K562 (cell line): ENCODE data around the gene DDOST. TPM values are rescaled to one million over a fixed set of nuclear protein-coding genes. Genes with fewer than 3 reads are reported as not detected.

Experiments used
- ATAC-seq: fragments of 200-7000 bp; cut with Tn5 transposase; 3 replicates; pipeline ENCODE4 v1.9.1; 2020; ENCODE audit warnings: moderate library complexity
- BruUV-seq: library from RNA; stranded (reverse); fragments of 400-500 nt; replicated peaks from 2 replicates; lab custom pipeline; 2021; lab: Mats Ljungman, UMichigan
- CTCF ChIA-PET: fragments of 300-600 bp; formaldehyde crosslinking; extraction: SDS; loops from one replicate; lab custom pipeline; 2021; ENCODE audit warnings: low intra/inter-chr PET ratio; lab: Yijun Ruan, JAX
- POLR2A ChIA-PET: fragments of 300-600, 350-650 bp; sonication (Branson Sonifier 250); formaldehyde crosslinking; extraction: SDS; loops from one replicate; lab custom pipeline; 2021; ENCODE audit warnings: antibody characterized with exemption, inconsistent platforms; lab: Yijun Ruan, JAX
- DNase-seq, 4 experiments: peaks; one replicate each; pipeline versions ENCODE4 v3.0.0 to v3.0.0-alpha.2; 2011 to 2018; ENCODE audit warnings: low spot score in 3 of 4, mixed read lengths in 3 of 4; ENCODE audit errors: extremely low read depth in 1 of 4
- FAIRE-seq: peaks from 2 replicates; lab custom pipeline; 2011; peaks lifted over from hg19 to GRCh38; lab: Jason Lieb, UNC
- H2AFZ ChIP-seq: 2 replicates; pipeline ENCODE4 v1.6.0; 2011; ENCODE audit warnings: low read depth, low read length, control low read depth, inconsistent platforms
- H3K27ac ChIP-seq: fragments of 200-600 bp; 3 replicates; pipeline ENCODE4 v1.8.0; 2011; ENCODE audit warnings: low read depth, mild to moderate bottlenecking, control low read depth, inconsistent platforms, low read length, moderate library complexity, mixed read lengths; ENCODE audit errors: extremely low read depth
- H3K27me3 ChIP-seq, 2 experiments: fragments of 300-600 bp in 1 of 2; 2 replicates in 1 of 2; 3 replicates in 1 of 2; pipeline versions ENCODE4 v1.6.0 to v1.8.0; 2011; ENCODE audit warnings: inconsistent platforms in 2 of 2, low read length in 2 of 2, mild to moderate bottlenecking in 1 of 2, mixed read lengths in 1 of 2, moderate library complexity in 1 of 2; ENCODE audit not compliant: control insufficient read depth in 2 of 2, insufficient read depth in 2 of 2
- H3K36me3 ChIP-seq: fragments of 300-600 bp; 3 replicates; pipeline ENCODE4 v1.8.0; 2011; ENCODE audit warnings: mild to moderate bottlenecking, low read length, inconsistent platforms; ENCODE audit not compliant: control insufficient read depth, insufficient read depth
- H3K4me1 ChIP-seq, 2 experiments: fragments of 200-600 bp in 1 of 2; replicated peaks in 1 of 2; 2 replicates in 1 of 2; 3 replicates in 1 of 2; pipeline versions ENCODE4 v1.5.1 to v1.8.0; 2011; ENCODE audit warnings: inconsistent platforms in 2 of 2, low read length in 2 of 2, mild to moderate bottlenecking in 1 of 2, mixed read lengths in 1 of 2, moderate library complexity in 1 of 2; ENCODE audit not compliant: control insufficient read depth in 2 of 2, insufficient read depth in 2 of 2
- H3K4me2 ChIP-seq: 2 replicates; pipeline ENCODE4 v1.6.1; 2011; ENCODE audit warnings: low read length, control low read depth, inconsistent platforms, mixed read lengths; ENCODE audit not compliant: insufficient read depth
- H3K4me3 ChIP-seq: fragments of 200-600 bp; sonication (generic), shearing (Covaris generic); 2 replicates; pipeline ENCODE4 v1.5.1; 2016; ENCODE audit warnings: control low read depth, inconsistent platforms
- H3K79me2 ChIP-seq: fragments of 200-600 bp; 3 replicates; pipeline ENCODE4 v1.8.0; 2011; ENCODE audit warnings: low read length, inconsistent platforms; ENCODE audit not compliant: control insufficient read depth, insufficient read depth
- H3K9ac ChIP-seq, 2 experiments: 2 replicates each; pipeline versions ENCODE4 v1.6.0 to v1.6.1; 2011; ENCODE audit warnings: low read depth in 2 of 2, low read length in 2 of 2, control low read depth in 1 of 2, inconsistent platforms in 1 of 2, mild to moderate bottlenecking in 1 of 2, mixed read lengths in 1 of 2; ENCODE audit not compliant: insufficient read depth in 1 of 2
- H3K9me1 ChIP-seq: one replicate; pipeline ENCODE4 v1.6.0; 2011; ENCODE audit warnings: inconsistent platforms, mild to moderate bottlenecking, low read length, moderate library complexity; ENCODE audit not compliant: control insufficient read depth, insufficient read depth
- H3K9me3 ChIP-seq: replicated peaks from 2 replicates; pipeline ENCODE4 v1.5.1; 2011; ENCODE audit warnings: low read depth, low read length, inconsistent platforms; ENCODE audit not compliant: control insufficient read depth, insufficient read depth
- H4K20me1 ChIP-seq: replicated peaks from 2 replicates; pipeline ENCODE4 v1.6.1; 2011; ENCODE audit warnings: low read length, inconsistent platforms, mixed read lengths; ENCODE audit not compliant: control insufficient read depth, insufficient read depth
- BHLHE40 ChIP-seq: IDR thresholded peaks from 2 replicates; pipeline ENCODE4 v1.6.1; 2011; ENCODE audit warnings: low read length, improper control_type of control experiment
- ETV1 ChIP-seq: fragments of 450-650 bp; conservative IDR thresholded peaks from 2 replicates; pipeline ENCODE4 v1.6.1; 2016; ENCODE audit warnings: missing genetic modification characterization, control low read depth, low read depth, missing compliant biosample characterization
- GATA2 ChIP-seq: sonication (generic); formaldehyde crosslinking; IDR thresholded peaks from 2 replicates; pipeline ENCODE4 v1.4.0; 2020; ENCODE audit warnings: mild to moderate bottlenecking, missing genetic modification reagents
- KLF10 ChIP-seq: fragments of 250-450 bp; sonication (Bioruptor Pico); IDR thresholded peaks from 2 replicates; pipeline ENCODE4 v1.6.1; 2021; ENCODE audit warnings: matching md5 sums
- MAFG ChIP-seq: fragments of 450-650 bp; conservative IDR thresholded peaks from 2 replicates; pipeline ENCODE4 v1.6.1; 2016; ENCODE audit warnings: missing genetic modification characterization, missing compliant biosample characterization
- SRSF7 ChIP-seq: fragments of 200-400 bp; formaldehyde crosslinking; optimal IDR thresholded peaks from 2 replicates; pipeline ENCODE3; 2017; ENCODE audit warnings: mild to moderate bottlenecking, low read depth, low read length
- SRSF9 ChIP-seq: fragments of 200-400 bp; formaldehyde crosslinking; IDR thresholded peaks from 2 replicates; pipeline ENCODE4 v1.6.1; 2017; ENCODE audit warnings: low read depth, low read length, borderline replicate concordance
- TAF9B ChIP-seq: fragments of 450-650 bp; IDR thresholded peaks from 2 replicates; pipeline ENCODE4 v1.6.1; 2018; ENCODE audit warnings: mild to moderate bottlenecking; ENCODE audit not compliant: partially characterized antibody
- TCF7 ChIP-seq: sonication (generic); IDR thresholded peaks from 2 replicates; pipeline ENCODE4 v1.6.1; 2016; ENCODE audit warnings: antibody characterized with exemption, borderline replicate concordance
- ZNF41 ChIP-seq: fragments of 250-450 bp; sonication (Bioruptor Pico); conservative IDR thresholded peaks from 2 replicates; pipeline ENCODE4 v1.4.0; 2020; ENCODE audit warnings: mild to moderate bottlenecking
- ZNF830 ChIP-seq: fragments of 250-450 bp; sonication (Bioruptor Pico); IDR thresholded peaks from 2 replicates; pipeline ENCODE4 v1.5.0; 2021; ENCODE audit warnings: mild to moderate bottlenecking
- WGBS: fragments of 100-300 bp; shearing (Covaris generic); methylation state at CpG from one replicate; pipeline ENCODE4 v1.1.6; 2016; ENCODE audit warnings: low coverage, mixed read lengths; ENCODE audit not compliant: insufficient coverage; ENCODE audit errors: missing lambda C conversion rate; 5-methylcytosine and 5-hydroxymethylcytosine counted together
- in situ Hi-C: fragments of 300-500 bp; cut with MboI; formaldehyde crosslinking; loops from 4 replicates; pipeline ENCODE4 v1.15.0; 2018; ENCODE audit warnings: inconsistent platforms, mixed read lengths
- intact Hi-C: fragments of 100-400 bp; cut with micrococcal nuclease; formaldehyde crosslinking; loops from 2 replicates; pipeline ENCODE4 v1.14.2; 2022
- polyA plus RNA-seq, 8 experiments: library from polyadenylated mRNA; depleted of rRNA in 4 of 8; stranded (reverse) in 5 of 8; unstranded in 3 of 8; fragments of >200 nt; fragmentation: Nextera tagmentation in 2 of 8; fragmentation: Illumina TruSeq in 1 of 8; extraction: Ambion mirVana in 2 of 8; extraction: Trizol in 1 of 8; gene quantifications; 2 replicates each; pipeline versions ENCODE4 v1.2.1 to v1.2.3, GENCODE V29; 2011 to 2014; ENCODE audit warnings: inconsistent platforms in 1 of 8, missing spikeins in 1 of 8
- total RNA-seq, 7 experiments: library from RNA; depleted of rRNA in 6 of 7; stranded (reverse); fragments of >200 nt in 6 of 7; fragmentation: Illumina TruSeq in 2 of 7; extraction: Trizol in 2 of 7; gene quantifications; 2 replicates each; pipeline versions ENCODE4 v1.2.1 to v1.2.3, GENCODE V29; 2011 to 2021; ENCODE audit warnings: low replicate concordance in 1 of 7
- TF ChIP-seq, protein P1 (sequence below), 2 experiments: fragments of 200-800 bp in 1 of 2; sonication (Bioruptor generic) in 1 of 2; sonication (generic) in 1 of 2; formaldehyde crosslinking in 1 of 2; IDR thresholded peaks in 1 of 2; conservative IDR thresholded peaks in 1 of 2; 2 replicates each; pipeline versions ENCODE4 v1.5.0 to v1.6.1; 2016 to 2020; ENCODE audit warnings: missing compliant biosample characterization in 1 of 2, missing genetic modification characterization in 1 of 2, missing genetic modification reagents in 1 of 2
- TF ChIP-seq, protein P2 (sequence below), 3 experiments: fragments of 200-800 bp in 1 of 3; fragments of 250-450 bp in 1 of 3; fragments of 450-650 bp in 1 of 3; sonication (Bioruptor Pico) in 1 of 3; sonication (Bioruptor generic) in 1 of 3; formaldehyde crosslinking in 1 of 3; IDR thresholded peaks; 2 replicates each; pipeline versions ENCODE4 v1.6.1 to v1.8.0; 2016 to 2022; ENCODE audit warnings: mild to moderate bottlenecking in 2 of 3, missing genetic modification characterization in 2 of 3, missing compliant biosample characterization in 1 of 3, moderate library complexity in 1 of 3
- TF ChIP-seq, protein P3 (sequence below): fragments of 250-450 bp; sonication (Bioruptor Pico); IDR thresholded peaks from 2 replicates; pipeline ENCODE4 v1.8.0; 2021; ENCODE audit warnings: moderate library complexity, mild to moderate bottlenecking, inconsistent platforms
- TF ChIP-seq, protein P4 (sequence below): sonication (generic); formaldehyde crosslinking; IDR thresholded peaks from 2 replicates; pipeline ENCODE4 v1.9.0; 2022; ENCODE audit warnings: mild to moderate bottlenecking, missing genetic modification reagents

Gene DDOST
- total and polyA plus RNA-seq, 9 of the 15 experiments (the other 6 are each of a cell fraction or from before 2014, with no cell fraction given), result 173 to 306 (median 222) TPM

DNA sequence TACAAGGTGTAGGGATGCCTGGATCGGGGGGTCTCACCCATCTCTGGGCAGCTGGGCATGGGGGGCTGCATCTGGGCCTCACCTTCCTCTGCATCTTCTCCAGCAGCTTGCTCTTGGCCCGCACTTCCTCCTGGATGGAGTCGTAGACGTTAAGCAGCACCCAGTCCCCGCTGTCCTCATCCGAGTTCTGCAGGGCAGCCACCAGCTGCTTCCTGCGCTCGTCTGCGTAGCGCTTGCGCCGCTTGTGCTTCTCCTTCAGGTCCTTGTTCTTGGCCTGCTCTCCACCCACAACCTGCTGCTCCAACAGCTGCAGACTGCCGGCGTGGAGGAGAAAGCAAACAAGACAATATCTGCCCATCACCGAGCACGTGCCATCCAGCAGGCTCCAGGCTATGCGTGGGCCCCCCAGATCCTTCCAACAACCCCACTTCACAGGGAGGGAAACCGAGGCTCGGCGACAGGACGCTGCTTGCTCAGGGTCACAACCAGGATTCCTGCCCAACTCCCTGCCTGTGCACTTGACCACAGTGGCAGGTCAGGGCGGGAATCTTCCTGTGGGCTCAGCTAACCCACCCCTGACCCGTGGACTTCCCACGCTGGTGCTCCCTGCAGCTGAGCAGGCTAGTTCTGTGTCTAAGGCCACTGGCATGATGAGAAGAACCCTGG is 21.5 kb upstream of the DDOST start (continued):
- no peak for TF ChIP-seq TCF7
- TF ChIP-seq GATA2 (CRISPR knock-in tag), result no peak
- no peak for TF ChIP-seq SRSF7
- TF ChIP-seq BHLHE40, result peak; percentile 56

DNA sequence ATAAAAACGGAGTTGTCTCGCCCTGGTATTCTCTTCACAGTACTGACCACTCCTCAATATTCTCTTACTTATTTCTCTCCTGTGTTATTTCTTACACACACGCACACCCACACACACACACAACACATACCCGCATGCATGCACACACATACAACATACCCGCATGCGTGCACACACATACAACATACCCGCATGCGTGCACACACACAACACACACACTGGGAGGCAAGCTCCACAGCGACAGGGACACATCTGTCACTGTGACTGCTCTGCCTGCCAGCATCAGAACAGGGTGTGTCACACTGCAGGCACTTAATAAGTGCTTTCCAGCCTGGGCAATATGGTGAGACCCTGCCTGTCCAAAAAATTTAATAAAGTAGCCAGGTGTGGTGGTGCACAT is 20.8 kb upstream of the DDOST start:
- in situ Hi-C loops, result no loop called here
- H3K9me1 ChIP-seq, result no peaks in the 10 kb centered on the region
- no peak for TF ChIP-seq ZNF41 (CRISPR knock-in tag)
- no peak for TF ChIP-seq SRSF9
- TF ChIP-seq, protein P1, sequence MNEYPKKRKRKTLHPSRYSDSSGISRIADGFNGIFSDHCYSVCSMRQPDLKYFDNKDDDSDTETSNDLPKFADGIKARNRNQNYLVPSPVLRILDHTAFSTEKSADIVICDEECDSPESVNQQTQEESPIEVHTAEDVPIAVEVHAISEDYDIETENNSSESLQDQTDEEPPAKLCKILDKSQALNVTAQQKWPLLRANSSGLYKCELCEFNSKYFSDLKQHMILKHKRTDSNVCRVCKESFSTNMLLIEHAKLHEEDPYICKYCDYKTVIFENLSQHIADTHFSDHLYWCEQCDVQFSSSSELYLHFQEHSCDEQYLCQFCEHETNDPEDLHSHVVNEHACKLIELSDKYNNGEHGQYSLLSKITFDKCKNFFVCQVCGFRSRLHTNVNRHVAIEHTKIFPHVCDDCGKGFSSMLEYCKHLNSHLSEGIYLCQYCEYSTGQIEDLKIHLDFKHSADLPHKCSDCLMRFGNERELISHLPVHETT (CRISPR knock-in tag; conservative IDR thresholded peaks at IDR 0.05 in 1 of 2, IDR thresholded peaks at IDR 0.05 in 1 of 2), result no peak
- TF ChIP-seq TAF9B, result no peak
- no peak for TF ChIP-seq ZNF830 (CRISPR knock-in tag)
- TF ChIP-seq, protein P2, sequence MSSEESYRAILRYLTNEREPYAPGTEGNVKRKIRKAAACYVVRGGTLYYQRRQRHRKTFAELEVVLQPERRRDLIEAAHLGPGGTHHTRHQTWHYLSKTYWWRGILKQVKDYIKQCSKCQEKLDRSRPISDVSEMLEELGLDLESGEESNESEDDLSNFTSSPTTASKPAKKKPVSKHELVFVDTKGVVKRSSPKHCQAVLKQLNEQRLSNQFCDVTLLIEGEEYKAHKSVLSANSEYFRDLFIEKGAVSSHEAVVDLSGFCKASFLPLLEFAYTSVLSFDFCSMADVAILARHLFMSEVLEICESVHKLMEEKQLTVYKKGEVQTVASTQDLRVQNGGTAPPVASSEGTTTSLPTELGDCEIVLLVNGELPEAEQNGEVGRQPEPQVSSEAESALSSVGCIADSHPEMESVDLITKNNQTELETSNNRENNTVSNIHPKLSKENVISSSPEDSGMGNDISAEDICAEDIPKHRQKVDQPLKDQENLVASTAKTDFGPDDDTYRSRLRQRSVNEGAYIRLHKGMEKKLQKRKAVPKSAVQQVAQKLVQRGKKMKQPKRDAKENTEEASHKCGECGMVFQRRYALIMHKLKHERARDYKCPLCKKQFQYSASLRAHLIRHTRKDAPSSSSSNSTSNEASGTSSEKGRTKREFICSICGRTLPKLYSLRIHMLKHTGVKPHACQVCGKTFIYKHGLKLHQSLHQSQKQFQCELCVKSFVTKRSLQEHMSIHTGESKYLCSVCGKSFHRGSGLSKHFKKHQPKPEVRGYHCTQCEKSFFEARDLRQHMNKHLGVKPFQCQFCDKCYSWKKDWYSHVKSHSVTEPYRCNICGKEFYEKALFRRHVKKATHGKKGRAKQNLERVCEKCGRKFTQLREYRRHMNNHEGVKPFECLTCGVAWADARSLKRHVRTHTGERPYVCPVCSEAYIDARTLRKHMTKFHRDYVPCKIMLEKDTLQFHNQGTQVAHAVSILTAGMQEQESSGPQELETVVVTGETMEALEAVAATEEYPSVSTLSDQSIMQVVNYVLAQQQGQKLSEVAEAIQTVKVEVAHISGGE (CRISPR knock-in tag; IDR thresholded peaks at IDR 0.05), result no peak
- TF ChIP-seq ETV1 (tag), result no peak
- TF ChIP-seq MAFG, result no peak
- TF ChIP-seq, protein P3, sequence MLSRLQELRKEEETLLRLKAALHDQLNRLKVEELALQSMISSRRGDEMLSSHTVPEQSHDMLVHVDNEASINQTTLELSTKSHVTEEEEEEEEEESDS (CRISPR knock-in tag), result no peak
- TF ChIP-seq KLF10, result no peak
- TF ChIP-seq, protein P4, sequence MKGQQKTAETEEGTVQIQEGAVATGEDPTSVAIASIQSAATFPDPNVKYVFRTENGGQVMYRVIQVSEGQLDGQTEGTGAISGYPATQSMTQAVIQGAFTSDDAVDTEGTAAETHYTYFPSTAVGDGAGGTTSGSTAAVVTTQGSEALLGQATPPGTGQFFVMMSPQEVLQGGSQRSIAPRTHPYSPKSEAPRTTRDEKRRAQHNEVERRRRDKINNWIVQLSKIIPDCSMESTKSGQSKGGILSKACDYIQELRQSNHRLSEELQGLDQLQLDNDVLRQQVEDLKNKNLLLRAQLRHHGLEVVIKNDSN (CRISPR knock-in tag), result no peak

More for the DNA sequence above, 20.8 kb upstream of the DDOST start:
- Histone ChIP-seq H3K9ac (no peak overlapping the region), H3K4me1 (peaks cover 0 to 22% of the 10 kb centered on the region in 2 experiments; a peak in 2 of 5 replicates), H3K79me2 (no peaks in the 10 kb centered on the region), H3K4me2 (no peak overlapping the region), H4K20me1 (0 out of 2 replicates have a peak, but pooled peaks cover 3% of the 10 kb centered on the region), H3K27me3 (peaks cover 58 to 70% of the 10 kb centered on the region in 2 experiments), H3K9me3 (no peaks in the 10 kb centered on the region; the same call in 1 of the 2 replicates), H3K36me3 (no peaks in the 10 kb centered on the region), H3K4me3 (no peak overlapping the region), H2AFZ (no peak overlapping the region), H3K27ac (no peak overlapping the region)
- ATAC-seq (no peak), DNase-seq (no peak), FAIRE-seq (peak; percentile 23)
- CTCF ChIA-PET, result no interaction called here
- POLR2A ChIA-PET, result interaction anchor here (0.6 to 1.2 kb wide), 2 partner anchors 17 to 37 kb away, joined by 3 read pairs; no protein-coding TSS in a partner anchor
- WGBS, result 2% methylated on average over 9 of the region's 9 CpGs
- no TSS peak for BruUV-seq
- intact Hi-C loops, result no loop called here
